WTC11 (cell line): ENCODE data around the gene INTS11. TPM values are rescaled to one million over a fixed set of nuclear protein-coding genes. Genes with fewer than 3 reads are reported as not detected.

Experiments
- ATF1 ChIP-seq: sonication (generic); formaldehyde crosslinking; IDR thresholded peaks from 2 replicates; pipeline ENCODE4 v1.8.1; 2023; ENCODE audit warnings: mild to moderate bottlenecking, moderate library complexity, missing genetic modification reagents
- CREB1 ChIP-seq: sonication (generic); formaldehyde crosslinking; IDR thresholded peaks from 2 replicates; pipeline ENCODE4 v1.8.0; 2023; ENCODE audit warnings: mild to moderate bottlenecking, missing genetic modification reagents
- EMX1 ChIP-seq: fragments of 250-450 bp; sonication (Bioruptor Pico); IDR thresholded peaks from 2 replicates; pipeline ENCODE4 v1.8.0; 2021; ENCODE audit warnings: mild to moderate bottlenecking
- ESRRA ChIP-seq: sonication (generic); formaldehyde crosslinking; IDR thresholded peaks from 2 replicates; pipeline ENCODE4 v1.8.1; 2022; ENCODE audit warnings: mild to moderate bottlenecking, missing genetic modification reagents, borderline replicate concordance
- FOXP1 ChIP-seq: sonication (generic); formaldehyde crosslinking; IDR thresholded peaks from 2 replicates; pipeline ENCODE4 v1.8.0; 2022; ENCODE audit warnings: missing genetic modification reagents, mild to moderate bottlenecking, moderate library complexity, borderline replicate concordance
- GTF2I ChIP-seq: fragments of 250-450 bp; sonication (Bioruptor Pico); conservative IDR thresholded peaks from 2 replicates; pipeline ENCODE4 v1.4.0; 2021; ENCODE audit warnings: mild to moderate bottlenecking
- HMGA2 ChIP-seq: fragments of 250-450 bp; sonication (Bioruptor Pico); IDR thresholded peaks from 2 replicates; pipeline ENCODE4 v1.4.0; 2021; ENCODE audit warnings: mild to moderate bottlenecking, moderate library complexity
- IRF2 ChIP-seq: sonication (generic); formaldehyde crosslinking; IDR thresholded peaks from 2 replicates; pipeline ENCODE4 v1.8.0; 2022; ENCODE audit warnings: low read depth, missing genetic modification reagents, borderline replicate concordance
- JAZF1 ChIP-seq: fragments of 250-450 bp; sonication (Bioruptor Pico); IDR thresholded peaks from 2 replicates; pipeline ENCODE4 v1.9.0; 2021; ENCODE audit warnings: moderate library complexity, mild to moderate bottlenecking, inconsistent platforms
- MAX ChIP-seq: sonication (generic); formaldehyde crosslinking; IDR thresholded peaks from 2 replicates; pipeline ENCODE4 v1.8.0; 2022; ENCODE audit warnings: mild to moderate bottlenecking, missing genetic modification reagents
- MXD4 ChIP-seq: fragments of 250-450 bp; sonication (Bioruptor Pico); IDR thresholded peaks from 2 replicates; pipeline ENCODE4 v1.8.0; 2021; ENCODE audit warnings: mild to moderate bottlenecking, moderate library complexity, borderline replicate concordance
- NR1H2 ChIP-seq: sonication (generic); formaldehyde crosslinking; IDR thresholded peaks from 2 replicates; pipeline ENCODE4 v1.9.0; 2021; ENCODE audit warnings: mild to moderate bottlenecking, moderate library complexity, missing genetic modification reagents
- NR2C2 ChIP-seq: sonication (generic); formaldehyde crosslinking; IDR thresholded peaks from 2 replicates; pipeline ENCODE4 v1.8.0; 2022; ENCODE audit warnings: mild to moderate bottlenecking, missing genetic modification reagents
- NR3C1 ChIP-seq: sonication (generic); formaldehyde crosslinking; conservative IDR thresholded peaks from 2 replicates; pipeline ENCODE4 v1.8.1; 2023; ENCODE audit warnings: low read depth, mild to moderate bottlenecking, missing genetic modification reagents
- PRDM15 ChIP-seq: sonication (generic); formaldehyde crosslinking; IDR thresholded peaks from 2 replicates; pipeline ENCODE4 v1.8.0; 2022; ENCODE audit warnings: missing genetic modification reagents
- RELA ChIP-seq: sonication (generic); formaldehyde crosslinking; IDR thresholded peaks from 2 replicates; pipeline ENCODE4 v1.8.1; 2022; ENCODE audit warnings: missing genetic modification reagents, mild to moderate bottlenecking, borderline replicate concordance
- USF2 ChIP-seq: sonication (generic); formaldehyde crosslinking; IDR thresholded peaks from 2 replicates; pipeline ENCODE4 v1.8.1; 2023; ENCODE audit warnings: mild to moderate bottlenecking, missing genetic modification reagents, moderate library complexity
- ZBTB21 ChIP-seq: sonication (generic); formaldehyde crosslinking; IDR thresholded peaks from 2 replicates; pipeline ENCODE4 v1.8.1; 2023; ENCODE audit warnings: mild to moderate bottlenecking, missing genetic modification reagents, borderline replicate concordance
- ZBTB43 ChIP-seq: sonication (generic); formaldehyde crosslinking; IDR thresholded peaks from 2 replicates; pipeline ENCODE4 v1.8.1; 2023; ENCODE audit warnings: mild to moderate bottlenecking, missing genetic modification reagents
- ZNF281 ChIP-seq: sonication (generic); formaldehyde crosslinking; IDR thresholded peaks from 2 replicates; pipeline ENCODE4 v1.8.0; 2023; ENCODE audit warnings: mild to moderate bottlenecking, missing genetic modification reagents
- ZNF396 ChIP-seq: fragments of 250-450 bp; sonication (Bioruptor Pico); IDR thresholded peaks from 2 replicates; pipeline ENCODE4 v1.8.0; 2021; ENCODE audit warnings: mild to moderate bottlenecking, moderate library complexity, borderline replicate concordance
- ZNF425 ChIP-seq: fragments of 250-450 bp; sonication (Bioruptor Pico); conservative IDR thresholded peaks from 2 replicates; pipeline ENCODE4 v1.9.0; 2021; ENCODE audit warnings: mild to moderate bottlenecking
- ZNF532 ChIP-seq: fragments of 250-450 bp; sonication (Bioruptor Pico); IDR thresholded peaks from 2 replicates; pipeline ENCODE4 v1.9.0; 2021; ENCODE audit warnings: mild to moderate bottlenecking, borderline replicate concordance
- total RNA-seq: library from RNA; stranded (reverse); gene quantifications from 3 replicates; pipeline ENCODE4 v1.2.3, GENCODE V29; 2021

The INTS11 gene
- total RNA-seq, 1 experiment from 2014 or later = 170 TPM

- TF ChIP-seq ZNF281 (CRISPR knock-in tag) = peak; percentile 85
- TF ChIP-seq ZBTB43 = 0 out of 2 replicates have a peak, but pooled peaks have one; percentile 16
- TF ChIP-seq NR2C2 (CRISPR knock-in tag) = peak; percentile 87
- TF ChIP-seq HMGA2 (CRISPR knock-in tag) = no peak
- TF ChIP-seq ZNF425 (CRISPR knock-in tag) = no peak
- no peak for TF ChIP-seq ESRRA (CRISPR knock-in tag)
- no peak for TF ChIP-seq ATF1
- no peak for TF ChIP-seq JAZF1
- no peak for TF ChIP-seq RELA
- TF ChIP-seq PRDM15 (CRISPR knock-in tag) = no peak
- TF ChIP-seq ZBTB21 = no peak
- no peak for TF ChIP-seq MXD4 (CRISPR knock-in tag)
- TF ChIP-seq FOXP1 = peak; percentile 76
- no peak for TF ChIP-seq IRF2 (CRISPR knock-in tag)
- TF ChIP-seq CREB1 (CRISPR knock-in tag) = no peak
- TF ChIP-seq USF2 (CRISPR knock-in tag) = peak; percentile 53
- TF ChIP-seq ZNF396 = no peak
- TF ChIP-seq EMX1 = no peak
- no peak for TF ChIP-seq GTF2I (CRISPR knock-in tag)
- 0 out of 2 replicates have a peak, but pooled peaks have one; percentile 19 for TF ChIP-seq MAX (CRISPR knock-in tag)
- TF ChIP-seq NR1H2 (CRISPR knock-in tag) = no peak
- no peak for TF ChIP-seq ZNF532 (CRISPR knock-in tag)
- 0 out of 2 replicates have a peak, but pooled peaks have one; percentile 75 for TF ChIP-seq NR3C1
These were observed 50.8 kb downstream of the INTS11 start, which contains the start of gene UBE2J2 (continued) for GRCh38 chr1:1273512-1274298.
